Measurements from ENCODE around the gene TEX44. TPM values are rescaled to one million over a fixed set of nuclear protein-coding genes. Genes with fewer than 3 reads are reported as not detected.
"Not testable (repeated sequence)": the region's sequence is repeated elsewhere in the genome, so short reads cannot be mapped to it uniquely, and the experiment has no call there.

Gene TEX44
- total RNA-seq, 1 donor from 2014 or later: not detected

DNA sequence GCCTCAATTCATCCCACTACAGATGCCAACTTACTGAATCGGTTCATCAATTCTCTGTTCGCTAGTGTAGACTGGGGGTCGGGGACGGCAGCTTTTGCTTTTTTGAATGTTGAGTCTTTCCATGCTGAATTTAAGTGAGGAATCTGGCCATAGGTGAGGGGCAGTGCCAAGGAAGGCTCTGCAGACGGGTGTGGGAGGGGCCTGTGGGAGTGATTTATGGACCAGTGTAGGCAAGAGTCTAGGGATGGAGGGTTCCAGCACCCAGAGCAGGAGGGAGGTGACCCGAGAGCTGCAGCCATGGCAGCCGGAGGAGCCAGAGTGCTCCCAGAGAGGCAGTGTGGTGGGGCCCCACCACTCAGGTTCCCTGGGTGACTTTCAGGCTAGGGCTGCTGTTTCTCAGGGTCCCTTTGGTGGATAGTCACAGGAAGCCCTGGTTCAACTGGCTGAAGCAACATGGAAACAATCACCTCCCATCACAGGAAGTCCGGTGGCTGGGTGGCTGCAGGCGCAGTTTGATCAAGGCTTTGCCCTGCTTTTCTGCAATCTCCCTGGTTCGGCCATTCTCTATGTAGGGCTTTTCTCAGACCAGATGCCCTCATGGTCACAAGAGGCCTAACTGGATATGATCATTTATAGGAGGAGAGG is 16.9 kb upstream of the TEX44 start:
- Mint-ChIP-seq H3K27ac (ENCODE audit: unreplicated experiment) (no peak overlapping the region), H3K4me1 (peaks cover 29% of the 10 kb centered on the region)
- no peak for TF ChIP-seq CTCF (conservative IDR thresholded peaks at IDR 0.05)

GRCh38 chr2:231576465-231576864 is 16.2 kb upstream of the TEX44 start:
- no peaks in the 10 kb centered on the region for H3K27me3 Mint-ChIP-seq (ENCODE audit: low read depth)
- no peak for DNase-seq (ENCODE audit: low read depth, low spot score)
- TF ChIP-seq CTCF (conservative IDR thresholded peaks at IDR 0.05): no peak
- H3K4me1 Mint-ChIP-seq: peaks cover 28% of the 10 kb centered on the region
- peaks cover 13% of the 10 kb centered on the region for H3K9me3 Mint-ChIP-seq
- H3K36me3 Mint-ChIP-seq (ENCODE audit: low read depth): peaks cover 9% of the 10 kb centered on the region
- no peak overlapping the region for H3K4me3 Mint-ChIP-seq
- H3K27ac Mint-ChIP-seq (ENCODE audit: unreplicated experiment): no peak overlapping the region

More for the DNA sequence above, 16.9 kb upstream of the TEX44 start:
- Mint-ChIP-seq H3K36me3 (ENCODE audit: low read depth) (peaks cover 9% of the 10 kb centered on the region), H3K27me3 (ENCODE audit: low read depth) (no peaks in the 10 kb centered on the region), H3K4me3 (no peak overlapping the region), H3K9me3 (peaks cover 9% of the 10 kb centered on the region)
- no peak for DNase-seq (ENCODE audit: low read depth, low spot score)

GRCh38 chr2:231578655-231579054 is 14.0 kb upstream of the TEX44 start:
- H3K27me3 Mint-ChIP-seq (ENCODE audit: low read depth); H3K27ac Mint-ChIP-seq (ENCODE audit: unreplicated experiment); H3K36me3 Mint-ChIP-seq (ENCODE audit: low read depth); DNase-seq (ENCODE audit: low read depth, low spot score); H3K4me3 Mint-ChIP-seq: not testable (repeated sequence)
- H3K4me1 Mint-ChIP-seq: peaks cover 16% of the 10 kb centered on the region
- peaks cover 13% of the 10 kb centered on the region for H3K9me3 Mint-ChIP-seq

DNA sequence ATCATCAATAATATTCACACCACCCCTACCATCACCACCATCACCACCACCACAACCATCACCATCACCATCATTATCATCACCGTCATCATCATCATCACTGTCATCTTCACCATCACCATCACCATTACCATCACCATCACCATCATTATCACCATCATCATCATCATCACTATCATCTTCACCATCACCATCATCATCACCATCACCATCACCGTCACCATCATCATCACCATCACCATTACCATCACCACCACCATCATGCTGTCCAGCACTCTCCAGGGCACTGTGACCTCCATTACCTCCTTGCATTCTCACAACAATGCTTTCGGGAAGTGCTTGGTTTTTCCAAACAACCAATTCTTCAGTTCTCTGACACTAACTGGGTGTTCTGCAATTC is 13.1 kb upstream of the TEX44 start:
- H3K4me1 Mint-ChIP-seq: peaks cover 21% of the 10 kb centered on the region
- no peak overlapping the region for H3K27ac Mint-ChIP-seq (ENCODE audit: unreplicated experiment)
- H3K9me3 Mint-ChIP-seq: peaks cover 13% of the 10 kb centered on the region
- no peak for TF ChIP-seq CTCF (conservative IDR thresholded peaks at IDR 0.05)
- no peak for DNase-seq (ENCODE audit: low read depth, low spot score)
- H3K36me3 Mint-ChIP-seq (ENCODE audit: low read depth): peaks cover 9% of the 10 kb centered on the region
- no peak overlapping the region for H3K4me3 Mint-ChIP-seq
- no peaks in the 10 kb centered on the region for H3K27me3 Mint-ChIP-seq (ENCODE audit: low read depth)

DNA sequence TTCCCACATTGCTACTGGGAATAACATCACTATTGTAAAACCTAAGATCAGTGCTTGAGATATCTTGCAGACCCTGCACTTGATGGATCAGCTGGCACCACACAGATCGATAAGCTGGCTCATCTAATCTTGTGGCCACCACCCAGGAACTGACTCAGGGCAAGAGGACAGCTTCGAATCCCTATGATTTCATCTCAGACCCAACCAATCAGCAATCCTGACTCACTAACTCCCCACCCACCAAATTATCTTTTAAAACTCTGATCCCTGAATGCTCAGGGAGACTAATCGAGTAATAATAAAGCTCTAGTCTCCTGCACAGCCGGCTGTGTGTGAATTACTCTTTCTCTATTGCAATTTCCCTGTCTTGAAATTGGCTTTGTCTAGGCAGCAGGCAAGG is 11.3 kb upstream of the TEX44 start:
- Mint-ChIP-seq H3K36me3 (ENCODE audit: low read depth) (peaks cover 9% of the 10 kb centered on the region), H3K9me3 (peaks cover 15% of the 10 kb centered on the region), H3K27ac (ENCODE audit: unreplicated experiment) (peak overlapping the region; percentile 20), H3K27me3 (ENCODE audit: low read depth) (no peaks in the 10 kb centered on the region), H3K4me1 (peaks cover 18% of the 10 kb centered on the region), H3K4me3 (no peak overlapping the region)
- no peak for TF ChIP-seq CTCF (conservative IDR thresholded peaks at IDR 0.05)
- no peak for DNase-seq (ENCODE audit: low read depth, low spot score)

- peaks cover 6% of the 10 kb centered on the region for H3K36me3 Mint-ChIP-seq (ENCODE audit: low read depth)
- H3K9me3 Mint-ChIP-seq: peaks cover 12% of the 10 kb centered on the region
- H3K4me3 Mint-ChIP-seq: no peak overlapping the region
- H3K27ac Mint-ChIP-seq (ENCODE audit: unreplicated experiment): no peak overlapping the region
- peaks cover 10% of the 10 kb centered on the region for H3K4me1 Mint-ChIP-seq
- DNase-seq (ENCODE audit: low read depth, low spot score): no peak
- no peak for TF ChIP-seq CTCF (conservative IDR thresholded peaks at IDR 0.05)
- no peaks in the 10 kb centered on the region for H3K27me3 Mint-ChIP-seq (ENCODE audit: low read depth)
Measured at GRCh38 chr2:231583982-231584381, 8.7 kb upstream of the TEX44 start.

GRCh38 chr2:231587744-231588143 is 4.9 kb upstream of the TEX44 start:
- H3K9me3 Mint-ChIP-seq; DNase-seq (ENCODE audit: low read depth, low spot score); H3K27ac Mint-ChIP-seq (ENCODE audit: unreplicated experiment); H3K4me3 Mint-ChIP-seq; H3K27me3 Mint-ChIP-seq (ENCODE audit: low read depth); H3K36me3 Mint-ChIP-seq (ENCODE audit: low read depth): not testable (repeated sequence)
- H3K4me1 Mint-ChIP-seq: peaks cover 13% of the 10 kb centered on the region
